ENCODE data around the gene IPO11.

DNA sequence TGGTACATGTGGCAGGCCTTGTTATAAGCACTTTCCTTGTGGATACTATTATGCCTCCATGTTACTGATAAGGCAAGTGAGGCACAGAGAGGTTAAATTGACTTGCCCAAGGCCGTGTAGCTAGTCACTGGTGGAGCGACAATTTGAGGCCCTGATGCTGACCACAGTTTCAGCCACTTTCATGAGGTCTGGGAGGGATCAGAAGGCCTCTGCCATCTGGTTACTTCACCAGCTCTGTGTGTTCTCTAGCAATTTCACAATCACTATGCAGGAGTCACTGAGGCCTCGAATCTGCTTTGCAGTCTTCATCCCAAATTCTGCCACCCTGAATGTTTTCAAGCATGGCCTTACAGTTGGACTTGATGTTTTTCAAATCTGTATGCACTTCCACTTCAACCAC lies 175.2 kb downstream of the IPO11 start:
- TF ChIP-seq EZH2 (IDR thresholded peaks at IDR 0.05; ENCODE audit: low read length, unreplicated experiment) (no peak), CTCF (conservative IDR thresholded peaks at IDR 0.05; ENCODE audit: low read depth, low read length) (no peak), EZH2phosphoT487 (IDR thresholded peaks at IDR 0.05; ENCODE audit: borderline replicate concordance, low read length) (no peak)
